Measurements from ENCODE around the gene SENP5. TPM values are rescaled to one million over a fixed set of nuclear protein-coding genes. Genes with fewer than 3 reads are reported as not detected.

SENP5 gene
- total and polyA plus RNA-seq, 9 of the 15 experiments (the other 6 are each of a cell fraction or from before 2014, with no cell fraction given), result 18.3 to 59.7 (median 35.8) TPM

- ChIA-PET POLR2A (no interaction called here), CTCF (ENCODE audit: low intra/inter-chr PET ratio) (no interaction called here)
- in situ Hi-C loops (cut with MboI), result no loop called here
- BruUV-seq (replicated peaks), result no TSS peak
- Histone ChIP-seq H2AFZ (ENCODE audit: low read depth, low read length) (no peak overlapping the region), H3K4me3 (no peak overlapping the region), H3K9me3 (replicated peaks; ENCODE audit: control insufficient read depth, insufficient read depth, low read depth, low read length) (no peaks in the 10 kb centered on the region), H3K79me2 (ENCODE audit: control insufficient read depth, insufficient read depth, low read length) (no peaks in the 10 kb centered on the region; the same call in 2 of the 3 replicates), H3K36me3 (ENCODE audit: control insufficient read depth, insufficient read depth, low read length) (peaks cover 58% of the 10 kb centered on the region), H3K9ac (ENCODE audit: insufficient read depth in 1 of 2, low read depth in 2 of 2, low read length in 2 of 2) (no peak overlapping the region), H3K4me1 (replicated peaks in 1 of 2; ENCODE audit: control insufficient read depth in 2 of 2, insufficient read depth in 2 of 2, low read length in 2 of 2) (no peaks in the 10 kb centered on the region), H3K9me1 (ENCODE audit: control insufficient read depth, insufficient read depth, low read length) (no peaks in the 10 kb centered on the region), H4K20me1 (replicated peaks; ENCODE audit: control insufficient read depth, insufficient read depth, low read length) (no peaks in the 10 kb centered on the region), H3K27me3 (ENCODE audit: control insufficient read depth in 2 of 2, insufficient read depth in 2 of 2, low read length in 2 of 2) (no peaks in the 10 kb centered on the region), H3K4me2 (ENCODE audit: insufficient read depth, low read length) (no peak overlapping the region), H3K27ac (ENCODE audit: extremely low read depth, low read depth, low read length) (no peak overlapping the region)
- no peak for ATAC-seq
- 50% methylated on average over 2 of the region's 2 CpGs for WGBS (ENCODE audit: insufficient coverage, low coverage, missing lambda C conversion rate)
- no peak for DNase-seq (ENCODE audit: extremely low read depth in 1 of 4, low spot score in 3 of 4)
- TF ChIP-seq TSHZ1 (CRISPR knock-in tag; IDR thresholded peaks at IDR 0.05), result no peak
- FAIRE-seq, result no peak
- intact Hi-C loops (cut with micrococcal nuclease), result no loop called here
These were observed 53.0 kb downstream of the SENP5 start for GRCh38 chr3:196920733-196921132.

All from K562 (cell line).